Pons (tissue), 1 donor: Measurements from ENCODE around the gene SLC24A5.

Experiments used
- DNase-seq: peaks from one replicate; pipeline ENCODE4 v3.0.0-alpha.2; 2016; ENCODE audit warnings: low spot score

SLC24A5 gene

GRCh38 chr15:48112242-48112641, 8.5 kb upstream of the SLC24A5 start:
- DNase-seq: peak; percentile 14

GRCh38 chr15:48119277-48119676, 1.5 kb upstream of the SLC24A5 start:
- no peak for DNase-seq

GRCh38 chr15:48121849-48122248, 1.1 kb downstream of the SLC24A5 start:
- no peak for DNase-seq

GRCh38 chr15:48126667-48127355, 6.0 kb downstream of the SLC24A5 start:
- no peak for DNase-seq

GRCh38 chr15:48131324-48131723, 10.5 kb downstream of the SLC24A5 start:
- no peak for DNase-seq

GRCh38 chr15:48132874-48133273, 12.1 kb downstream of the SLC24A5 start:
- DNase-seq: no peak

GRCh38 chr15:48143856-48144255, 23.1 kb downstream of the SLC24A5 start:
- DNase-seq: no peak

GRCh38 chr15:48144889-48145288, 24.1 kb downstream of the SLC24A5 start:
- no peak for DNase-seq

GRCh38 chr15:48145923-48146322, 25.1 kb downstream of the SLC24A5 start:
- no peak for DNase-seq

GRCh38 chr15:48147358-48147757, 26.6 kb downstream of the SLC24A5 start:
- DNase-seq: no peak

- no peak for DNase-seq
Observed at GRCh38 chr15:48149858-48150257, 29.1 kb downstream of the SLC24A5 start.

- DNase-seq: no peak
Observed at GRCh38 chr15:48153526-48153925, 32.7 kb downstream of the SLC24A5 start.

- no peak for DNase-seq
Observed at GRCh38 chr15:48168616-48169015, 47.8 kb downstream of the SLC24A5 start.

GRCh38 chr15:48170981-48171380, 50.2 kb downstream of the SLC24A5 start:
- DNase-seq: peak; percentile 62

- no peak for DNase-seq
Observed at GRCh38 chr15:48175126-48175525, 54.3 kb downstream of the SLC24A5 start.

- DNase-seq: no peak
Observed at GRCh38 chr15:48176112-48176511, 55.3 kb downstream of the SLC24A5 start.

GRCh38 chr15:48176957-48177356, 56.2 kb downstream of the SLC24A5 start:
- DNase-seq: peak; percentile 3

- DNase-seq: peak; percentile 45
Observed at GRCh38 chr15:48177383-48177765, 56.6 kb downstream of the SLC24A5 start.

GRCh38 chr15:48177766-48178647, 57.2 kb downstream of the SLC24A5 start, which contains the start of gene MYEF2:
Gene MYEF2, minus strand, starts transcription at chr15:48178295. Its CDS starts 58 bp downstream, at chr15:48178237.
- peak; percentile 33 for DNase-seq

GRCh38 chr15:48178648-48178931, 57.8 kb downstream of the SLC24A5 start:
- no peak for DNase-seq

GRCh38 chr15:48182749-48183148, 62.0 kb downstream of the SLC24A5 start:
- no peak for DNase-seq

- DNase-seq: no peak
Observed at GRCh38 chr15:48185529-48185928, 64.7 kb downstream of the SLC24A5 start.

- DNase-seq: no peak
Observed at GRCh38 chr15:48186271-48186670, 65.5 kb downstream of the SLC24A5 start.
